ENCODE measurements around the gene FAM131B.

FAM131B gene

DNA sequence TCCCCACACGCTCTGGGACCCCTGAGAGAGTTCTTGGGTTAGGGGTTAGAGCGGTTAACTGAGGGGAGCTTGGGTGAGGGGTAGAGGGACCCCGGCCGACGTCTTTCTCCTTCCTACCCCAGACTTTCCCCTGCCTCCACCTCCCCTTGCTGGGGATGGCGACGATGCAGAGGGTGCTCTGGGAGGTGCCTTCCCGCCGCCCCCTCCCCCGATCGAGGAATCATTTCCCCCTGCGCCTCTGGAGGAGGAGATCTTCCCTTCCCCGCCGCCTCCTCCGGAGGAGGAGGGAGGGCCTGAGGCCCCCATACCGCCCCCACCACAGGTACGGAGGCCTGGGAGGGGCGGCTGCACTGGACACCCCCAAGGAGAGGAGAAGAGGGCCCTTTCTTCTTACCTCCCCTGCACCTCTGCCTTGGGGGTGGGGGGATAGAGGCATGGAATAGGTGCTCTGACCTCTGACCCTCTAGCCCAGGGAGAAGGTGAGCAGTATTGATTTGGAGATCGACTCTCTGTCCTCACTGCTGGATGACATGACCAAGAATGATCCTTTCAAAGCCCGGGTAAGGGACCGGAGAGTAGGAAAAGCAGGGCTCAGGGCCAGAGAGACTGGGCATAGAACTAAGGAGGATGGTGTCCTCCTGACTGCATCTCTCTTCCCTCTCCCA is 19.7 kb upstream of the FAM131B start:
- DNase-seq = no peak

DNA sequence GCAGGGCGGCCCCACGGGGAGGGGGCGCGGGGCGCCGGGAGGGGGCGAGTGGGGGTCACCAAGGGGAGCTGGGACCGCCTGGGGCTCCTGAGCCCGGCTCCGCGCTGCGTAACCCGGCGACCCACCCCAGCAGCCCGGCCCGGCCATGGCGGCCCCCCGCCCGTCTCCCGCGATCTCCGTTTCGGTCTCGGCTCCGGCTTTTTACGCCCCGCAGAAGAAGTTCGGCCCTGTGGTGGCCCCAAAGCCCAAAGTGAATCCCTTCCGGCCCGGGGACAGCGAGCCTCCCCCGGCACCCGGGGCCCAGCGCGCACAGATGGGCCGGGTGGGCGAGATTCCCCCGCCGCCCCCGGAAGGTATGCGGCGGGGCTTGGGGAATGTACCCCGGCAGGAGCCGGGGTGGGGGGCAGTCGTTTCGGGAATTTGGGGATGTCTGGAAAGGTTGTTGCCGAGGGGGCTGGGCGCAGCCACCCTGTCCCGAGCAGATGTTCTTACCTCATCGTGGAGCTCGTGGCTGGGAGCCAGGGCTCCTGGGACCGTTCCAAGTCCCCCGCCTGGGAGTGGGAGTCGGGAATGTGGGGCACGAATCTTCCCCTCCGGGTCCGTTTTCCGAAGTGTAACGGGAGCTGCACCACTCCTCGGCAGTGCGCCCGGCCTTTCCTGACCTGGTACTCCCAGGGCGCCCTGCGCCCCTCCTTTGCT is 19.1 kb upstream of the FAM131B start:
- DNase-seq = no peak

DNA sequence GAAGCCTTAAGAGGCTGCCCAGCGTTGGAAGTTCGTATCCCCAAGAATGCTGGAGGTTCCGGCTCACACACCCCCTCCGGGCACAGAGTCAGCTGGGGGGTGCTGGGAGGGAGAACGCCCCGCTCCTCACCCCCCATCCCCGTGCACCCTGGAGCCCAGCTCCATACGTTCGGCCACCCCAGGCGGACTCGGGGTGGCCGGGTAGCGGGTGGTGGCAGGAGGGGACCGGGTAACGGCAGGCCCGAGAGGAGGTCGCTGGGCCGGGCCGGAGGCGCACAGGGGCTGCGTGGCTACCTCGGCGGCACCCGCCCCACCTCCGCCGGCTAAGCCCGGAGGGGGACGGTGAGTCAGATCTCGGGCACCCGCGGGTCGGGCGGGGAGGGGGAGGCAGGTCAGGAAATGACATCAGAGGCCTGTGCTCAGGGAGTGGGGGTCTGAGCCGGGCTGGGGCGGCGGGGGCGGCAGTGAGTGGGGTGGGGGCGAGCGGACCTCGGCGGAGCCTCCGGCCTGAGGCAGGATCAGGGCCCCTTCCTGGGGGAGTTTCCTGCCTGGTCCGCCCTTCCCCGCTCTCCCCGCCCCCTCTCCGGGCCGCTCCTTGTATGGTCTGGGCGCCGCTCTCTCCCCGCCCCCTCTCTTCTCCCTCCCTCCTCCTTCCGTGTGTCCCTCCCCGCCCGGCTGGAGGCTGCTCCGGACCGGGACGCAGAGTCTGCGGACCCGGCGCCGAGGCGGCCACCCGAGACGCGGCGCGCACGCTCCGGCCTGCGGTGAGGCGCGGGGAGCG is 18.3 kb upstream of the FAM131B start, which contains the start of gene ZYX:
ZYX (plus strand) TSS at position 700 of the 781 bp plus-strand sequence. CDS start 227 bp downstream, outside the sequence.
- DNase-seq = peak; percentile 89

DNA sequence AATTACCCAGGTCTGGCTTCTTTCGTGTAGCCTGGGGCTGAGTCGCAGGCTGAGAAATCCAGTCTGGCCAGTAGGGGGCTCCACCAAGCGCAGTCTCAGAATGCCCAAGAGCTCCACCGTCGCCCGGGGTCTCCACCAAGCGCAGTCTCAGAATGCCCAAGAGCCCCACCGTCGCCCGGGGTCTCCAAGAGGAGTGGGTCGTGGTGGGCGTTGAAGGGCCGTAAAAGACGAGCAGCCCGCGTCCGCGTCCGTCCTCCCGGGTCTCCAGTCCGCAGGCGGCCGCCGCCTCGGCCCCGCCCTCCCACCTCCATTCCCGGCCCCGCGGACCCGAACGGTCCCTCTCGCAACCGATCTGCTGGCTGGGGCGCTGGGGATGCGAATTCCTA is 17.7 kb upstream of the FAM131B start:
- peak; percentile 90 for DNase-seq

DNA sequence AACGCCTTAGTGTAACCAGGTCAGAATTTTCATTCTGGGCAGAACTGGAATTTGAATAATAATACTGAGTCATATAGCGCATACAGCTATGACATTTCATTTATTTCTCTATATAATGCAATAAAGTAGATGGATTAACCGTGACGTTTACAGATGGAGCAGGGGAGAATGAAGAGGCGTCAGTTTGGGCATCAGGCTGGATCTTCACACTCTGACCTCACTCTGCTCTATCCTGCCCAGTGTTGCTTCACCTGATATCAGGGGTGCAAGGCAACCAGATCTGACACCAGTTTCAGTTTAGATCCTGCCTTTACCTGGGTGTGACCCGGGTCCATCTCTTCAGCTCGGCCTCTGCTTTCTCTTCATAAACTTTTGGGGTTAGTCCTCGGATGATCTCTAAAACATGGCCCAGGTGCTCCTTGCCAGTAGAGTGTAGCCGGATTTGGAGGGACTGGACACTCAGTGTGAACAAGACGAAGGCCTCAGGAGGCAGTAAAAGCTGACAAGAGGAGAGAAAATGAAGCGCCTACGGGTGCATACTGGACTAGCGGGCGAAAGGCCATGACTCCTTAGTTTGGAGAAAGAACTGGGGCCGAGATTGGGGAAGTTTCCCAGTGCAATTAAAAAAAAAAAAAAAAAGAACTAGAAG is 17.2 kb upstream of the FAM131B start:
- no peak for DNase-seq

DNA sequence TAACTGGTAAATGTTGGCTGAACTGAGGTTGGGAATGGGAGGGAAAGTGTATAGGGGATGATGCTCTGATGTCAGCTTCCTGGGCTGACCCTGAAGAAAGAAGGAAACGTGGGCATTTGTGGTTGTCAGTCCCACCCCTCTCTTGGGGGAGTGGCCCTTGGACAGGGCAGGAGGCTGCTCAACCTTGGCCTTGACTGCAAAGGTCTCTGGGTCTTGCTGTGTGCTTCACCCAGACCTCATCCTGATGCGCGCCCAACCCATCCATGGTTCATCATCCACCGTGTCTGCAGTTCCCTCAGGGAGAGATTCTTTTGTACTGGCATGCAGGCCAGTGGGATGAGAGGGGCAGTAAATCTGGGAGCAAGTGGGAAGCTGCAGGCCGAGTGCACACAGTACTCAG is 13.9 kb upstream of the FAM131B start:
- no peak for DNase-seq

DNA sequence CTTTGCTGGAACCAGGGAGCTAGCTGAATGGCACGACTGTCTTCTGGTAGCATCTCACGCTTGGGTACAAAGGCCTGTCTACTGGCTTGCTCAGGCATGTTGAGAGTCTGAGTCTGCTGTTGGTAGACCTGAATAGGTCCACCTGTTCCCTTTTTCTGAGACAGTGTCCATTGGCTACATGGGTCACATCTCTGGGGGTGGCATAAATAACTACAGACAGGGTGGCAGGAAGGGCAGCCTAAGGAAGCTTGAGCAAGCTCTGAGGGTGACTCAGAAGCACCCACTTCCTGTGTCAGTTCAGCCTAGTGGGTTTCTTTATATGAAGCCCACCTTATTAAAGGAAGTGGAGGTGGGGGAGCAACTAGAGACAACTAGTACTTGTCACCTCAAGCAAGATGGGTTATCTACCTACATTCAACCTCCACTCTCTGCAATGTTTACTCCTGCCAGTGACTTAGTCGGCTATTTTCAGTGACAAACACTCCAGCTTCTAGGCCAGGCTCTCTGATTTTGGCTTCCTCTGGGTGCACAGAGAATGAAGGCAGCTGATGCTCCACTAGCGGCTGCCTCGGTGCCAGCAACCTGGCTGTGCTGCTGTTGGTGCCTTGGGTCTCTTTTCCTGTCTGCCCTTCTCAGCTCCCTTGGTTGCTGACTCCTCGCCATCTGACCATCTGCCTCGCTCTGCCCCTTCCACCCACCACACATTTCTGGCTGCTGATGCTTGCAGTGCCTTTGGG is 13.0 kb upstream of the FAM131B start:
- DNase-seq = peak; percentile 66

DNA sequence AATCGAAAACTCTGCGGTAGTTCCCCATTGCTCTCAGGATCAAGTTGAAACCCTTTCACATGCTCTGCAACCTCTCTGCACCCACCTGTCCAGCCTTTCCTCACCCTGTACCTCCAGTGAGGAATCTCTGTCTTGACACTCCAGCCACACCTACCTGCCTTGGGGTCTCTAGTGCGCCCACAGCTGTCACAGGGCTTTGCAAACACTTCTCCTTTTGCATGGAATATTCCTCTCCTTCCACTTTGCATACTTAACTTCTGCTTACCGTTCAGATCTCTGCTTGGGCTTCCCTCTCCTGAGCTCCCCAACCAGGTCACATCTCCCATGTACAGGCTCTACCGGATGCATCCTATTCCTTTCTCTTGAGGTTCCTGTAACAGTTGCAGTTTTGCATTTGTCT is 12.0 kb upstream of the FAM131B start:
- DNase-seq = no peak

DNA sequence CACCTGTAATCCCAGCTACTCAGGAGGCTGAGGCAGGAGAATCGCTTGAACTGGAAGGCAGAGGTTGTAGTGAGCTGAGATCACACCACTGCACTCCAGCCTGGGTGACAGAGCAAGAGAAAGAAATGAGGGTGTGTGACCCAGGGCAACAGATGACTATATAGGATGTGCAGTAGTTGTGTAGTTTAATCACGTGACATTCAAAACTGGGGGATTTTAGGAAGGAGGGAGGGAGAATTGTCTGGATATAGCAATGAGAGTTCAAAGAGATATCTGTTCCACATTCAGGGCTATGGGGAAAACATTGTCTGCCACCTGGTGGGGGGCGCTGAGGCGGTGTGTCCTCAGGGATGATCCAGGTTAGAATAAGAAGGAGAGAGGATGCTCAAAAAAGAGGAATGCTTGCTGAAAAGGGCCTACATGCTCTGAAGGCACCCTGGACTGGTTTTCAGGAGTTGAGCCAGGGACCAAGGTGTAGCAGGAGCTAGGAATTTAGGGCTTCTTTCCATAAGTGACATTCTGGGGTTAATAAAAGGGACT is 10.8 kb upstream of the FAM131B start:
- no peak for DNase-seq

DNA sequence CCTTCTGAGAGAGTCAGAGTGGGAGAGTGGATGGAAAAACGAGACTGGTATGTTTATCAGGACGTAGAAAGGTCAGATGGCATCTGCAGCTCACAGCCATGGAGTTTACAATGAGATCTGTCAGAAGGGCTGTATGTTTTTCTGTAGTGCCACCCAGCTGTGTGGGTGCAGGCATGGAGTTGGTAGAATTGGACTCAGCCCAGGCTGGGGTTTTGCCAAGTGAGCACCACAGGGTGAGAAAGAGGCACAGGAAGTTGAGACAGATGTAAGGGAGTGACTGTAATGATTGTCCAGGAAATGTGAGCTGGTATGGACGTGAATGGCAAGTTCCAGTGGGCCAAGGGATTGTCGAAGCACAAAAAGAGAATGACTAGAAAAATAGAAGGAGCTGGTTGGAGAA is 9.6 kb upstream of the FAM131B start:
- DNase-seq = peak; percentile 69

DNA sequence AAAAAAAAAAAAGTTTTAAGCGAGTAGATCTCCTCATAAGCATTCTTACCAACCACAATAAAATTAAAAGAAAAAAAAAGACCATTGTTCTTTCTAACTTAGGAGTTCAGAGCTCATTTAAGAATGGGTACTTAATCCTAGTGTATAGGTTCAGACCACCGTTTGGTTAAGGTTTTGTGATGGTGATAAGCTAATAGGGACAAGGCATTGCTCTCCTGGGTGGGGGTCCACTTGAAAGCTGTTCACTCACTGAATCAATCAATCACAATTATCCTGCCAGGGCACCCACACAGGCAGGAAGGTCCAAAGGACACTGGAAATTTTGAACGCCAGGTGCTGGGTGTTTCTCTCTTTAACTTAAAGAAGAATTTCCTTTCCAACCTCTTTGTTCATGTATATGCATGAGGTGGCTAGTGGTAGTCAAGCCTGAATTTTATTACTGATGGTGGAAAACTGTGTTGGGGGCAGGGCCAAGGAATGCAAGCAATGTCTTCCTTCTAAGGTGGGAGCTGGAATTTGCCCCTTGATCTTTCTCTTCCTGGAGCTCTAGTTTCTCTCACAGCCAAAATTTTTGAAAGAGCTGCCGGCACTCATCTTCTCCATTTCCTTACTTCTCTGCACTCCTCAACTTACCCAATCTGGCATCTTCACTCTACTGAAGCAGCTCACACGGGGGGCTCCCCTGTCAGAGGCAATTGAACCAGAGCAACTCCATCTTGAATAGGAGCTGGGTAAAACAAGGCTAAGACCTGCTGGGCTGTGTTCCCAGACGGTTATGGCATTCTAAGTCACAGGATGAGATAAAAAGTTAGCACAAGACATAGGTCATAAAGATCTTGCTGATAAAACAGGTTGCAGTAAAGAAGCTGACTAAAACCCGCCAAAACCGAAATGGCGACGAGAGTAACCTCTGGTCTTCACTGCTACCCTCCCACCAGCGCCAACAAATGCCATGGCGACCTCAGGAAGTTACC is 7.5 kb upstream of the FAM131B start:
- no peak for DNase-seq

DNA sequence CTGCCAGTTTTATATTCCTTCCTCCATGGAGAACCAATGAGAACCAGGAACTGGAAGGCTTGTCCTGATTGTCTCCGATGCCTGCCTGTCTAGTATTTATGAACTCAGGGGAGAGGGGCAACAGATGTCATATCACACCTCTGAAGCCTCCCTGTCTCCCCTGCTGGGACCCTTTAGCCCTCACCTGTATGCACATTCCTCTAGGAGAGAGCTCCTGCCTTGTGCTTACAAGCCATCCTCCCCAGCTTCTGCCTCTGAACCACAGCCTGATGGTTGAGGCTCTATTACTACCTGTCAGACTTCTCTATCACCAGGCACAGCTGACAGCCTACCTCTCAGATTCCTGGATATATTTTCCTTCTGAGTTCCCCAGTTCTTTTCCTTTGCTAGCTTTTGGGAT is 5.9 kb upstream of the FAM131B start:
- no peak for DNase-seq

DNA sequence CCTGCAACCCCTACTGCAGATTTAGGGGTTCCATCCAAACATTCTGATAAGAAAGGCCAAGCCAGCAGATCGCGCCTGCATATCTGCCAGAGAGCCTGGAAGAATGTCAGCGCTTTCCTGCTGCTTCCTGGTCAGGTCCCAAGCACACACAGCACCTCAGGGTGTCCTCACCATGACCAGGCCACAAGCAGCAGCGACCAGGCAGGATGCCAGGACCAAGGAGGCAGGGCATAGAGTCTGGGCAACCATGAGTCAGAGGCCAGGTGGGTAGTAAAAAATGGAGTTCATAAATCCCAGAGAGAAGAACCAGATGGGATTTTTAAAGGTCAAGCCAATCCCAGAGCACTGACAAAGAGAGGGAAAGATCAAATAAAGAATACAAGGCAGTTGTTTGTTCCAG is 5.5 kb upstream of the FAM131B start:
- DNase-seq = no peak

DNA sequence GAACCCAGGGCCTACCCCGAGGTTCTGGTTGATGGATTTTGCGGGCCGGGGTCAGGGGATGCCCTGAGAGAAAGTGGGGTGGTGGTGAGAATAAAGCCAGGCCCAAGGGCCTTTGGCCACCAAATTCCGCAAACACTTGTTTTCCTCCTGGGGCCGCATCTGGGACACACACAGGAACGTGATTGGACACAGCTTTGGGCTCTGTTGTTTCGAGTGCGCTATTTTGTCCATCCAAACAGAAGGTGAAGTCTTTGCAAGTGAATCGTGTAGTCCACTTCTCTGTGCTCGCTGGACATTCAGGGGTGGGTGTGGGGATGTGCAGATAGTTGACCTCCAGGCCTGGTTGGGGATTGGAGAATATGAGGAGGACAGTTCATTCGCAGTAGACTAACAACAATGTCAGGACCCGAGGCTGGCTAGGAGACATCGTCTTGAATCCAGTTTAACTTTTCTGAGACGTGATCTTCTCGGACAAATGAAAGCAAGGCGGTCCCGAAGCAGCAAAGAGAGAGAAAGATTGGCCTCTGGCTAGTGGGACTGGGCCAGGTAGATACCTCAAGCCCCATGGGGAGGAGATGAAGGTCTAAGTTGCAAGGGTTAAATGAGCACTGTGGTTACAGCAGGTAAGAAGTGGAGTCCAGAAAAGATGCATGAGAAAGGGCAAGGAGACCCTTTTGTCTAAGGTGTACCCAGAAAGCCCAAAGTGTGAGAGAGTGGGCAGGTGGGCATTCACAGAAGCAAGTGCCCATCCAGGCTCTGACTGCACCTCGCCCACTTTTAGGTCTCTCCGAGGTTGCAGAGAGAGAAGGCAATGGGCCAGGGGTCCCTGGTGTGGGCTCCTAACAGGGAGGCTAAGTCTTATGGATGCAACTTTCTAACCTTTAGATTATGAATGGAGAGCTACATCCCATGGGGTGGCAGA is 764 bp upstream of the FAM131B start:
- no peak for DNase-seq

DNA sequence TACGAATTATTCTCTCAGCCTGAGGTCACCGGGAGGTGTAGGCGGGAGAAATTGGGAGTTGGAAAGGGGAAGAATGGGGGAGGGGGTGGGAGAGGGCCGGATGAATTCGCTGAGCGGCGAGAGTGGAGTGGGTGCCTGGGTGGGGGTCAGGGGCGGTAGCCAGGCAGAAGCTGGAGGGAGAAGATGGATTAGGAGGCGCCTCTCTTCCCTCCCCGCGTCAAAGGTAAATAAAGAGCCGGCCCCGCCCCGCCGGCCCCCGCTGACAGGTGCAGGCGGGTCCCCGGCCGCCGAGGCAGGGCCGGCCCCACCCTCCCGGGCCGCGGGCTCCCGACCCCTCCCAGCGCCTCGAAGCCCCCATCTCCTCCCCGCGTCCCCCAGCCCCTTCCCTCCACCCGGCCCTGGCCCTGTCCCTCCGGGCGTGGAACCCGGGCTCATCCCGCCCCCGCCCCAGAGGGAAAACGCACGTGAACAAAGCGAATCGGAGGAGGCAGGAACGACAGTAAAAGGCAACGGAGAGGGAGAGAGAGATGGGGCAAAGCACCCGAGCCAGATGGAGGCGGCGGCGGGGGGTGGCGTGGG is 872 bp downstream of the FAM131B start:
- no peak for DNase-seq

DNA sequence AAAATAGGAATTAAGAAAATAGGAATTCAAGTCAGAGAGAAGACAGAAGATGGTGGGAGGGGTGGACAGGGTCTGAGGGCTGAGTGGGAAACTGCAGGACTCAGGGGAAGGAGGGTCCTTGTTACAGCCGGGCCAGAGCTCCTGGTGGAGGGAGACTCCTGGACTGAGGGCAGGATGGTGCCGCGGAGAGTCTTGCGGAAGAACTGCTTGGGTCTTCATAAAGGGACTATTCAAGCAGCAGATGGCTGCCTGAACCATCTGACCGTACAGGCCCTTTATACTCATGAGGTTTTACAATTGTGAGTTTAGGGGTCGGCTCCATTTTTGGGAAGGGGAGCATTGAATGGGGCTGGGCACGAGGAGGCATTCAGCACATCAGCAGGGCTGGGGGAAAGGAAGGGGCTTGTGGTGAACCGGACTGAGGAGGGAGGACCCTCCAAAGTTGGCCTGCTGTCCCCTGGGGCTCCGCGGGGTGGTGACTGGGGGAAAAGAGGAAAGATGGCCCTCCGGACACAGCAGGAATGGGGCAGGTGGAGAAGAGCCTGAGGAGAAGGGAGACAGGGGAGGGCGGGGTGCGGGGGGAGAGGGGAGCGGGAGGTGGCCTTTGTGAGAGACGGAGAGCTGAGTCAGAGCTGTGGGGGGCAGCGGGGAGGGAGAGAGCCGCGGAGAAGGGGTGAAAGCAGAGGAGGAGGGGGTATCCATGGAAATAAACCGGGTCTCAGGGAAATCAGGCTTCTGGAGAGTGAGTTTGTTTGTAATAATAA is 1.5 kb downstream of the FAM131B start:
- no peak for DNase-seq

DNA sequence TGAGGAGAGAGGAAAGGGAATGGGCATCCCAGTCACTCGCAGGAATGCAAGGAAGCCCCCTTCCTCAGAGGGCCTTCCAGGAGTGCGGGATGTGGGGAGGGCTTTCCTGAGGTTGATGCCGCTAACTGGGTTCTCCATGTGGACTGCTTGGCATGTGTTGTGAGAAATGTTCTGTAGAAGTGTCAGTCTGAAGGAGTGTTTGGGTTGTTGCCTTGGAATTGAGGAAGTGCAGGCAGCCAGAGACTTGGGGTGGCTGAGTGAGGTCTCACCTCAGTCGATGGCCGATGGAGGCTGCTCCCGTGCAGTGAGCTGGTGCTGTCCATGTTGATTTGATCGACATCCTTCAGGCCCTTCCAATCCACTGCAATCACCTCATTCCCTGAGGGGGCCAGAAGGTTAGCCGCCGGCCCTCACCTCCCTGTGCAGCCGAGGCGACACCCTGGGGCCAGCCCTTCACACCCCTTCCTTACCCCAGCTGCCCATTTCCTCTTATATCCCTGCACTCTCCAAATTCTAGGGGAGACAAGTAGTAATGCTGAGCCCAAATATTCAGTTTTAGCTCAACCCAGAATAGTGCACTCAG is 2.7 kb downstream of the FAM131B start:
- no peak for DNase-seq

DNA sequence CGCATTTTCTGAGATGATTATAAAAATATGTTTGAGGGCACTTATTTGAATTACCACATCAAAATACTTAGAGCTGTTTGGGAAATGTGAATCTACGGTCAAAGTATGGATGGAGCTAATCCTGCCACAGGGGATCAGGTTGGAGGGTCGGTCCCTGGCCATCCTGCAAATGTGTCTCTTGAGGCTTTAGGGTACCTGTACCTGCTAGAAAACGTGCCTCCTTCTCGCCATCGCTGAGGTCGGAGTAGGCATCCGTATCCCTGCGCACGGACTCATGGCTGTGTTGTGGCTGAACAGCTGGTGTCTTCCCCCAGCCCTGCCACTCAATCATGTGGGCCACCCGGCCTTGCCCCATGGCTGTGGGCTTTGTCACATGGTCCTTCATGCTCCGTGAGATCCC is 3.9 kb downstream of the FAM131B start:
- DNase-seq = no peak

All from activated gamma-delta T cell treated with Interleukin-2 at 50 U/mL for 16 hours (primary cell).